GM19324 (cell line): ENCODE data around the gene AWAT2.

ENCODE experiments used
- ATAC-seq: cut with Tn5 transposase; IDR thresholded peaks from one replicate; pipeline ENCODE4 v1.9.1; 2021; ENCODE audit warnings: mild to moderate bottlenecking, moderate library complexity; ENCODE audit not compliant: unreplicated experiment, low FRiP score

The AWAT2 gene

DNA sequence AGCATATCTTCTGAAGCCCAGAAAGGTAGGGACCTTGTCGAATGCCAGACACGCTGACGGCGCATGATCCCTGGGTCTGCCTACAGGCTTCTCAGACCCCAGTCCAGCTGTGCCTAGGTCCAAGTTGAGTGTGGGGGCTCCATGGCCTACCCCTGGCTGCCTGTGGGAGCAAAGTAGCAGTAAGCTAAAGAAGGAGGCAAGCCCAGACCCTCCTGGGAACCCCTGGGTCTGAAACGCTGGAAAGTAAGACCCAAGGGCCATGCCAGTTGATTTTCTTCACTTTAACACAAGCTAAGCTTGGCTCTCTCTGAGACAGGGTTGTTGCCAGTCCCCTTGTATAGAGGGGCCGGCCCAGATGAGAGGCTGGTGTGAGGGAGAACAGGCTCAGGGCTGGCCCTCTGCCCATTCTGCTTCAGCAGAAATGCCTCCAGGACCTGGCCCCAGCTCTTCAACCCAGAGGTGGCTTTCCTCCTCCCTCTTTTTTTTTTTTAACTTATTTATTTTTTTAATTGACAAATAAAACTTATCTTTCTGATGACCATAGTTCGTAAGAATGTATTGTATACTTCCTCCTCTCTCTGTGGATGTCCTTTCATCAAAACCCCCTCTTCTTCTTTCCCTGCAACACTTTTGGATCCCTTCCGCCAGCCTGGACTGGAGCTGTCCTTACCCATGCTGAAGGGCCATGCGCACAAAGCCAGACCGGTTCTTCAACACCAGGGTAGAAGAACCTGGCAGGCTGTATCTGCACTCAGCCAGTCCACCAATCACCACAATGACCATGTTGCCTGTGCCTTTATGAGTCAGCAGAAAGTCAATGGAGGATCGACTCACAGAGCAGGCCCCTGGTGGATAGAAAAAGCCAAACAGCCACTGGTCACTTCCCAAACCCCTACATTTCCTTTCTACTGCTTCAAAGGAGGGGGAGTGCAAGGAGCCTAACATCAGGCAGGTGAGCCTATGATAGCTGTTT, 7.1 kb downstream of the AWAT2 start:
- ATAC-seq: no peak

DNA sequence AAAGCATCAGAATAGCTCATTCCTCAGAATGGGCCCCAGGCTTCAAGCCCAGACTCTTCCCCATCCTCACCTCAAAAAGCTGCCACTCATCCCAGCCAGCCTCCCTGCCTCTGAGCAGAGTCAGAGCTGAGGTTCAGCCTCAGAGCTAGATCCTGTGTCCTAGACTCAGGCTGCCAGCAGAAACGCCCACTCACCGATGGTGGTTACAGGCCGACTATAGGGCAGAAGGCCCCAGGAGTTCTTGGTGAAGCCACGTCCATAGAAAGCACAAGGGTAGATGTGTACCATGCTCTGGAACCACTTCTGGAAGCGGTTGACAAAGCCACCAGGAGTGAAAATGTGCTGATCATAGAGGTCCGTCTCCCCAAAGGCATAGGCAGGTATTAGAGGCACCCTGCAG, 7.7 kb downstream of the AWAT2 start:
- no peak for ATAC-seq

DNA sequence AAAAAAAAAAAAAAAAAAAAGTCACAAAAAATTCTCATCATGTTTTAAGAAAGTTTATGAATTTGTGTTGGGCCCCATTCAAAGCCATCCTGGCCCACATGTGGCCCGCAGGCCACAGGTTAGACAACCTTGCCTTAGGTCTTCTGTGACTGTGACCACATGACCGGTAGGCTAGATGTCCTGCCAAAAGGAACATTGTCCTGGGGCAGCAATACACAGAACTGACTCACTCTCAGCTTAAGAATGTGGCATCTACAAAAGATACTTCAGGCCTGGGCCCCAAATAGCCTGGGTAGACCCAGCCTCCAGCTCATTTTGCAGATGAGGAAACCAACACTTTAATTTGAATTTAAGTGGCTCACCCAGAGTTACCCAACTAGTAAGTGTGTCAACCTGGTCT, 10.0 kb downstream of the AWAT2 start:
- ATAC-seq: no peak

DNA sequence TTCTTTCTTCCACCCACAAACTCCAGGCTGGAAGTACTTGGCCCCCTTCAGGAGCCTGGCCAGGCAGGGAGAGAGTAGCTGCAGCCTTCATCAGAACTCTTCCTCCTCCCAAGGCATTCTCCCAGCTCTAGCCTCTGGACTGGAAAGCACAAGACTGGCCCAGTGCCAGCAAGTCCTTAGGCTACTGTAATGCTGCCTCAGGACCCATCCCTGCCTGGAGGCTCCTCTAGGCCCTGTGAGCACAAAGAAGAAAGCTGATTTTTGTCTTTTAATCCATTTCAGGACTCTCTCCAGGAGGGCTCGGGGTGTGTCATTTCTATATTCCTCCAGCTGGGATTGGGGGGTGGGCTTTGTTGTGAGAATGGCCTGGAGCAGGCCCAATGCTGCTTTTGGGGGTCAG, 10.8 kb downstream of the AWAT2 start:
- no peak for ATAC-seq

DNA sequence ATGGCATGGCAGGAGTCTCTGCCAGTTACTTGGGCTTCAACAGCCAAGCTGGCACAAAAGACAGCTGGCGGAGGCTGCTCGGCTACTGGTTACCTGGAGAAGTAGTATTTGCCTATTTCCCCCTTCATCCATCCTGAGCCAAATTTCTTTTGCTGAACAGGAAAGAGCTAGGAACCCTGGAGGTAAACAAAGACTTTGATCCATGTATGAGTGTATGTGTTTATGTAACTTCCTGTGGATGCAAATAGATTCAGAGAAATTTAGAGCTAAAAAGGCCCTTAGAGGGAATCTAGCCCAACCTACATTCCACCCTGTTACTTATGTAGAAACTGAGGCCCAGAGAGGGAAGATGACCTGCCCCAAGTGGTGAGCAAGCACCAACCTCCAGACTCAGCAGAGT, 11.2 kb downstream of the AWAT2 start:
- ATAC-seq: no peak

DNA sequence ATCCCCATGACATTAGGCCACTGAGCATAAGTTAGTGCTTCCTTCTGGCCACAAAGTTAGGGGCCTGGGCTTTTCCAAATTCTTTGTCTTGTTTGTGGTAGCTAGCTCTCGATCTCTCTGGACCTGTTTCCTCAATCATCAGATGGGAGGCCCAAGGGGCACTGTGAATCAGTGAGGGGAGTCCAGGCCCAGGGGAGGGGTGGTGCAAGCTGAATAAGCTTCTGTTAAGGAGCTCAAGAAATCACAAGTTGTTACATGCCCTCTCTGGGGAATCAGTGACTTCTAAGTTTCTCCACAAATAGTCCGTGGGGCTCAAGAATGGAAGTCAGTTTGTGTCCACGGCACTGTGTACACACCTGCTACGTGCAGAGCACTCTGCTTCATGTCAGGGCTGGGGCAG, 15.1 kb downstream of the AWAT2 start:
- ATAC-seq: no peak

DNA sequence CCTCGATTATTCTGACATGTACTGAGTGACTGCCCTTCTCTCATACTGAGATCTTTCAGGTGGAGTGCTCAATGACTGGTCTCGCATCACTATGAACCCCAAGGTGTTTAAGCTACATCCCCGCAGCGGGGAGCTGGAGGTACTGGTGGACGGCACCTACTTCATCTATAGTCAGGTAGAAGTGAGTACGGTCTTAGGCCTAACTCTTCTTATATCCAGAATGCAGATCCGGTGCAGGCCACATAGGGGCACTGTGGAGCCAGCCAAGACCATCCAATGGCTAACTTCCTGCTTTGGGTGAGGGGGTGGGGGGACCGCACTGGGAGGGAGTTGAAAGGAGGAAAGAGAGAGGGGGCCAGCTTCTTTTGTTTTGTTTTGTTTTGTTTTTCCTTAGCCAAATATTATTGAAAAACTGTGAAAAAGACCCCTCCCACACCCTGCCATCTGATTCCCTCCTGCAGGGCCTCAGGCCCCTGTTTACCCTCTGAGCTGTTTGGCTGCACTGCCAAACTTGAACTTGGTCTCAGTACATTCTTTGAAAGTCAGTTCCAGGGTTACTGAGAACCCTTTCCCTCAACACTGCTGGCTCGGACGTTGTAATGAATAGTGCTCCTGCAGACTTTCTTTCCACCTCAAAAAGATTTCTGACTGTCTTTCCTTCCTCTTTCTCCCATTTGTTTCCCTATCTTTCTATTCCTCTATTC, 16.2 kb downstream of the AWAT2 start:
- peak; percentile 43 for ATAC-seq

DNA sequence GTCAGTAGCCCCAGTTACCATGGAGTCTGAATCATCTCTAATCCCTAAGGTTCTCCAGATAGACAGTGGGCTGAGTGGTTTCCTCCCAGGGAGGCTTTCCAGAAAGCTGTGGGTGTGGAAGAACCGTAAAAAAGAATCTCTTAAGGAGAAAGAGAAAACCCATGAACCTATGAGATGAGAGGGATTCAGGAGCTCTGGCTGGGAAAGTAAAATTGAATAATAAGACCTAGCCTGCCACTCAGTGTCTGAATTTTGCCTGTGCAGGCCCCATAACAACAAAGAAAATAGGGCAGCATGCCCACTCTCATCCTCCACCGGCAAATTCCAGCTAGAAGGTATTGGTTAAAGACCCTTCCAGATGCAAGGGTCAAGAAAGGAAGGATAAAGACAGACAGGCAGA, 16.9 kb downstream of the AWAT2 start:
- ATAC-seq: no peak

DNA sequence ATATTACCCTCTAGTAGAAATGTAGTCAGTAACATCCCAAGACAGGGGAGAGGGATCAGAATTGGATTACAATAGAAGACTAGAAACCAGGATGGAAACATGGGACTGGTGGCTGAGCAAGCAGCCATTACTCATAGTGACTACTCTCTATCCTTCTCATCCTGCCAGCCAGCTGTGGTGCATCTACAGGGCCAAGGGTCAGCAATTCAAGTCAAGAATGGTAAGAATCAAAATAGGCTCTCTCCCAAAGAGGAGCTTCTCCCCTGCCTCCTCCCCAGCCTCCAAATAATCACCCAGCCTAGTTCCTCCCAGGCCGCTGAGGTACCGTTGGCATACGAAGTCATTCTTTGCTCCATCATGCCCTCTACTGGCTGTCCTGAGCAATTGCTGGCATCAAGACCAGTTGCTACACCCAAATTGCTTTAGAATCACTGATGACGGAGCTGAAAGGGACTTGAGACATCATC, 19.4 kb downstream of the AWAT2 start:
- no peak for ATAC-seq

DNA sequence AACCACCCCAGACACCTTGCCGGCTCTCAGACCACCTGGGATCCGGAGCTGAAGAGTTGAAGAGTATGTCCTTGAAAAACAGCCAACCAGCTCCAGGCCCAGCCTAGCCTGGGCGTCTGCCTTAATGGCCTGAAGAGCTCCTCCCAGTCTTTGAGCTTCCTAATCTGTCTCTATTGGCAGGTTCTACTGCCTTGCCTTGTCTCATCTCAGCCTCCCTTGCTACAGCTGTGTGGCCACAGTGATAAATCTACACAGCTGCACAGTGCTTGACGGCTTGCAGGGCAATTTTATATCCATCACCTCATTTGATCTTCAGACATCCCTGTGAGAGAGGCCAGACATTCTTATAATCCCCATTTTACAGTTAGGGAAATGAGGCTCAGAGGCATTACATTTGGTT, 19.9 kb downstream of the AWAT2 start:
- no peak for ATAC-seq

DNA sequence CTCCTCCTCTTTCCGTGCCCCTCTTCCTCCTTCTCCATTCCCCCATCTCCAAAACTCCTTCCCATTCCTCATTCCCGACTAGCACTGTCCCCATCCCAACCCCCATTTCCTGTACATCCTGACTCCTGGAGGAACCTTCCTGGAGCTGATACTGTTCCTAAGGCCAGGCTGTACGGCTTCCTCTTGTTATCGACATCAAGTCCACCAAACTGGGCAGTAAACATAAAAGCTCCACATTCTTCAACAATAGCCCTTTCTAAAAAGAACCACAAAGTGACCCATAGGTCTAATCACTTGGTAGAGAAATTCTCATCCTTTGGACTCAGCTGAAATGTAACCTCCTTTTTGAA, 22.9 kb downstream of the AWAT2 start:
- no peak for ATAC-seq

DNA sequence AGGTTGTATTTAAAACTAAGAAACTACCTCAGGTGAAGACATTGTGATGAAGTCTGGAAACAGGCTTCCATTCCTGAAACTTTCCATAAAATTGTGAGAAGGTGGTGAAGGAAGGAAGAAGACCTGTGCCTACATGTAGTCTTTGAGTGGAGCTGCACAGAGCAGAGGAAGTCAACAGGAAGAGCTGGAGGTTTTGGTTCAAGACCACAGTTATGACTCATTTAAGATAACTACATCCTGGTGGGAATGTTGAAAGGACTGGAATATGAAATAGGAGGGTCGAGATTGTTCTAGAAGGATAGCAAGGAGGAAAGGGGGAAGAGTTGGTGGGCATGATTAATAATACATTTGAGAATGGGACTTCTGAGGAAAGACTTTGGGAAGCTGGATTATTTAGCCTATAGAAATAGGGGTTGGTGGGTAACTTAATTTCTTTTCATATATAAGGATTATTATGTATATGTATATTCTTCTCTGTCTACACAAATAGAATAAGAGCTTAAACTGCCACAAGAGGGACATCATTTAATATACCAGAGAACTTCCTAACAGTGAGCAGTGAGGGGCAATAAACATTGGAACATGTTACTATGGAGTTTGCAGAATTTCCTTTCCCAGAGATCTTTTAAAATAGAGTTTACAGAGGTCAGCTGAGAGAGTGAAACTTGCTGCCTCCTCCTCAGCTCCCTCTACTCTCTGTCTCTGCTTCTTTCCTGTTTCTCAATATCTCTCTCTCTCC, 23.5 kb downstream of the AWAT2 start:
- ATAC-seq: no peak

DNA sequence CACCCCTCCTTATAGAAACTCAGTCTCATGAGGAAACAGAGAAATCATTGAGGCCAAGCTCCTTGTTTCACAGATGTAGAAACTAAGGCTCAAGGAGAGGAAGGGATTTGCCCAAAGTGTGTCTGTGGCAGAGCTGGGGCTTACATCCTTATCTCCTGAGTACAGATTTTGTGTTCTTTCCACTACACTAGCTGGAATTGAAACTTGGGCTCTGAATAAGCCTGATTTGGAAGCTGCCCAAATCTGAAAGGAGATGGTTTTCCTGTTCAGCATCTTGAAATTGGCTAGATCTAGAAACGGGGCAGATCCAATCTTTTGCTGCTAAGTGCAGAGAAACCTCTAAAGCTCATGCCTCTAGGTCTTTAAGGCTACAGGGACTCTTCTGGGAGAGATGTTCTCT, 24.3 kb downstream of the AWAT2 start:
- ATAC-seq: no peak

DNA sequence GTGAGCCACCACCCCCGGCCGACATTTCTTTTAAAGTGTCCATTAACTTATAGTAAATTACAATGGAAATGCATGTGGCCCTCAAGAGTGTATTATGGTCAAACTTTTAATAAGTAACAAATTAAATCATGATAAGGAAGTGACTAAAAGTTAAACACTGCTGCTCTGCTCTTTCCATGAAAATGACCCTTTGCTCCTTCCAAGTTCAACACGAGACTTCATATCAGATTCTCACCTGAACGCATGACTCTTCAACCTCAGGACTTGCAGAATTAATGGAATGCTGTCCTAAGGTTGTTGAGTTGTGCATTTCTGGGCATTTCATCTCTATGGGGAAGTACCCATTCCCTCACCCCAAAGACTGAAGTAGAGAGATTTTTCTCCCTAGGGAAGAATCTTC, 27.1 kb downstream of the AWAT2 start:
- no peak for ATAC-seq

DNA sequence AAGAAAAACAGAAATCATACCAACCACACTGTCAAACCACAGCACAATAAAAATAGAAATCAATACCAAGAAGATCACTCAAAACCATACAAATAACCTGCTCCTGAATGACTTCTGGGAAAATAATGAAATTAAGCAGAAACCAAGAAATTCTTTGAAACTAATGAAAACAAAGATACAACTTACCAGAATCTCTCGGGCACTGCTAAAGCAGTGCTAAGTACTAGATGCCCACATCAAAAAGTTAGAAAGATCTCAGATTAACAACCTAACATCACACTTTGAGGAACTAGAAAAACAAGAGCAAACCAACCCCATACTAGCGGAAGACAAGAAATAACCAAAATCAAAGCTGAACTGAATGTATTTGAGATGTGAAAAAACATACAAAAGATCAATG, 33.2 kb downstream of the AWAT2 start:
- no peak for ATAC-seq

DNA sequence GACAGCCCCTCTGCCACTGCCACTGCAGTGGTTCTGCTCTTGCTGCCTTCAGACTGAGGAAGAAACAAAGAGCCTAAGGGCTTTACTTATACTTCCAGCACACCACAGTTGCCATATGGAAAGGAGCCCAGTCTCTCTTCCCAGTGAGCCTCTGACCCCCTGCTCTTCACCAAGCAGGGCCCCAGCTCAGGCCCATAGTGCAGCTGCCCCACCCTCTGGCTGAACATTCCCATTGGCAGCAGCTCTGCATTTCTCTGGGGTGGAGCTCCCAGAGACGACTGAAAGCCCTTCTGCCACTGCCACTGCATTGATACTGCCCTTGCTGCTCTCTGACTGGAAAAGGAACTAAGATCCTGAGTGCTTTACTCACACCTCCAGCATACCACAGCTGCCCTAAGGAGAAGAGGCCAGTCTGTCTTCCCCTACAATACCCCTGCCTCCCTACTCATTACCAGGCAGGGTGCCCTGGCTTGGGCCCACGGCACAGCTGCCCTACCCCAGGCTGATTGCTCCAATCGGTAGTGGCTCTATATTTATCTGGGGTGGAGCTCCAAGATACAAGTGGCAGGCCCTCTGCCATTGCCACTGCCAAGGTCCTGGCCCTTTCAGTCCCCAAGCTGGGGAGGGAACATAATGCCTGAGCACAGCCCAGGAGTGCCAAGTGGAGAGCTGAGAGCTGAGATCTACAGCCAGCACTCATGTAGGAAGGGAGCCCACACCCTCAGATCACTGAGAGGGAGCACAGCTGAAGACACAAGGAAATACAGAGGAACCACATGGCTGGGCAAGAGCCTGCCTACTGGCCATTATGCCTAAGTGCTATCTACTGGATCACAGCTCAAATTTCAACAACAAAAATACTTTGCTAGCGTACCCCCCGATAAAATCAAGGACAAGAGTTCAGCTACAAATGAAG, 36.0 kb downstream of the AWAT2 start:
- ATAC-seq: no peak

DNA sequence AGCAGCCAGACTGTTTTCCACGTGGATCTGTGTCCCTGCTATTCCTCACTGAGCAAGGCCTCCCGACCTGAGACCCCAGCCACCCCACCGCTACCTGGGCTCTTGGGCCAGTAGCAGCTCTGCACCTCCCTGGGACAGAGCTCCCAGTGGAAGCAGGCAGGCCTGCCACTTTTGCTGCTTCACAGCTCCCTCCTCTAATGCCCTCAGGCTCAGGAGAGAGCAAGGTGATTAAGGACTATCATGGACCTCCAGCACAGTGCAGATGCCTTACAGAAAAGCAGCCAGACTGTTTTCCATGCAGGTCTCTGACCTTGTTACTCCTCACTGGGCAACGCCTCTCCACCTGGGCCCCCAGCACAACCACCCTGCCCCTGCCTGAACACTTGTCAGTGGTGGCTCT, 37.0 kb downstream of the AWAT2 start:
- ATAC-seq: no peak

DNA sequence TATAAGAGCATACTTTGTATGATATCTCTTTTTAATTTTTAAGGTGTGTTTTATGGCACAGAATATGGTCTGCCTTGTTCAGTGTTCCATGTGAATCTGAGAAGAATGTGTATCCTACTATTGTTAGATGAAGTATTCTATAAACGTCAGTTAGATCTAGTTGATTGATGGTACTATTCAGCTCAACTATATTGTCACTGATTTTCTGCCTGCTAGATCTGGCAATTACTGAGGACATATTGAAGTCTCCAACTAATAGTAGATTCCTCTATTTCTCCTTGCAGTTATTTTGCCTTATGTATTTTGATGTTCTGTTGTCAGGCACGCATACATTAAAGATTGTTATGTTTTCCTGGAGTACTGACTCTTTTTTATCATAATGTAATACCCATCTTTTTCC, 39.8 kb downstream of the AWAT2 start:
- no peak for ATAC-seq

DNA sequence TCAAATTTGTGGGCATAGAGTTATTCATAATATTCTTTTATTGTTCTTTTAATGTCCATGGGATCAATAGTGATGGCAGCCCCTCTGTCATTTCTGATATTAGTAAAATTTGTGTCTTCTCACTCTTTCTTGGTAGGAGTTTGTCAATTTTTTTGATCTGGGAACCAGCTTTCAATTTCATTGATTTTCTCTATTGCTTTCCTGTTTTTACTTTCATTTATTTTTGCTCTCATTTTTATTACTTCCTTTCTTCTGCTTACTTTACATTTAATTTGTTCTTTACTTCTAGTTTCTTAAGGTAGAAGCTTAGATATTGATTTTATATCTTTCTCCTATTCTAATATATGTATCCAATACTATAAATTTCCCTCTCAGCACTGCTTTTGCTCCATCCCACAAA, 40.7 kb downstream of the AWAT2 start:
- ATAC-seq: no peak

DNA sequence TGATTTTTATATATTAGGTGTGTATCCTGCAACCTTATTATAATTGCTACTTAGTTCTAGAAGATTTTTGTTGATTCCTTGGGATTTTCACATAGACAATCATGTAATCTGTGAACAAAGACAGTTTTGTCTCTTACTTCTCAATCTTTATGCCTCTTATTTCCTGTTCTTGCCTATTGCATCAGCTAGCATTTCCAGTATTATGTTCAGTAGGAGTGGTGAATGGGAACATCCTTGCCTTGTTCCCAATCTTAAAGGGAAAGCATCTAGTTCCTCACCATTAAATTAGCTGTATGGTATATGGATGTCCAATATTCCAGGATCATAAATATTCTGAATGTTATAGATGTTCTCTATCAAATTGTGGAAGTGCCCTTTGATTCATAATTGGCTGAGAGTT, 41.8 kb downstream of the AWAT2 start:
- no peak for ATAC-seq
